Breast epithelium (tissue), 3 donors: ENCODE data around the gene CCL5.

Experiments used
- CTCF ChIP-seq, 3 donors: fragments of 450-650 bp; IDR thresholded peaks; one replicate each; pipeline ENCODE4 v1.5.1; 2016 to 2017; ENCODE audit warnings: antibody characterized with exemption in 3 of 3, mild to moderate bottlenecking in 3 of 3, moderate library complexity in 3 of 3
- POLR2A ChIP-seq: fragments of 450-650 bp; IDR thresholded peaks from one replicate; pipeline ENCODE4 v1.6.1; 2016; ENCODE audit warnings: antibody characterized with exemption, mild to moderate bottlenecking, moderate library complexity

GRCh38 chr17:35866341-35866950 is 13.7 kb downstream of the CCL5 start:
- TF ChIP-seq CTCF (IDR thresholded peaks at IDR 0.05): no peak
- no peak for TF ChIP-seq POLR2A
